ENCODE measurements around the gene TUBD1.
A peak's percentile ranks its signal among the peaks of the same experiment; 100 is the strongest.

The TUBD1 gene

DNA sequence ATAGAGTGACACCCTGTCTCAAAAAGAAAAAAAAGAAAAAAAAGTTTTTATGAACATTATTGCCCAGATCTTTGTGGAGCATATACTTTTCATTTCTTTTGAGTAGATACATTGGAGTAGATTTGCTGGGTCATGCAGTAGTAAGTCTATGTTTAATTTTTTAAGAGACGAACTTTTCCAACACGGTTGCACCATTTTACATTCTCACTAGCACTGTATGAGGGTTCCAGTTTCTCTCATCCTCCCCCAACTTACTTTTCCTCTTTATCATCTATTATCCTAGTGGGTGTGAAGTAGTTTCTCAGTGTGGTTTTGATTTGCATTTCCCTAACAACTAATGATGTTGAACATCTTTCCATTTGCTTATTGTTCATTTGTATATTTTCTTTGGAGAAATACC is 10.7 kb upstream of the TUBD1 start:
- Histone ChIP-seq H3K4me1 (ENCODE audit: control insufficient read depth, insufficient read depth, low read length) (no peaks in the 10 kb centered on the region), H3K9ac (ENCODE audit: low read length in 2 of 2) (no peak overlapping the region), H3K4me3 (ENCODE audit: low read length in 2 of 2) (no peak overlapping the region), H3K27ac (ENCODE audit: low read length) (no peak overlapping the region), H3K36me3 (ENCODE audit: control insufficient read depth in 2 of 2, insufficient read depth in 2 of 2, low read length in 2 of 2) (no peaks in the 10 kb centered on the region), H3K27me3 (ENCODE audit: control insufficient read depth in 1 of 2, insufficient read depth in 2 of 2, low read length in 2 of 2) (no peaks in the 10 kb centered on the region), H3K9me3 (ENCODE audit: control insufficient read depth in 2 of 2, low read length in 2 of 2) (no peaks in the 10 kb centered on the region)

- no peaks in the 10 kb centered on the region for H3K9me3 ChIP-seq (ENCODE audit: control insufficient read depth in 2 of 2, low read length in 2 of 2)
- no peaks in the 10 kb centered on the region for H3K27me3 ChIP-seq (ENCODE audit: control insufficient read depth in 1 of 2, insufficient read depth in 2 of 2, low read length in 2 of 2)
- no peaks in the 10 kb centered on the region for H3K4me1 ChIP-seq (ENCODE audit: control insufficient read depth, insufficient read depth, low read length)
- H3K27ac ChIP-seq (ENCODE audit: low read length) = no peak overlapping the region
- no peak overlapping the region for H3K4me3 ChIP-seq (ENCODE audit: low read length in 2 of 2)
- no peak overlapping the region for H3K9ac ChIP-seq (ENCODE audit: low read length in 2 of 2)
- H3K36me3 ChIP-seq (ENCODE audit: control insufficient read depth in 2 of 2, insufficient read depth in 2 of 2, low read length in 2 of 2) = no peaks in the 10 kb centered on the region
Measured at GRCh38 chr17:59901604-59902003, 8.9 kb upstream of the TUBD1 start.

GRCh38 chr17:59899099-59899498 is 6.4 kb upstream of the TUBD1 start:
- Histone ChIP-seq H3K36me3 (ENCODE audit: control insufficient read depth in 2 of 2, insufficient read depth in 2 of 2, low read length in 2 of 2) (no peaks in the 10 kb centered on the region), H3K9ac (ENCODE audit: low read length in 2 of 2) (no peak overlapping the region), H3K27ac (ENCODE audit: low read length) (no peak overlapping the region), H3K4me3 (ENCODE audit: low read length in 2 of 2) (no peak overlapping the region), H3K9me3 (ENCODE audit: control insufficient read depth in 2 of 2, low read length in 2 of 2) (no peaks in the 10 kb centered on the region), H3K27me3 (ENCODE audit: control insufficient read depth in 1 of 2, insufficient read depth in 2 of 2, low read length in 2 of 2) (no peaks in the 10 kb centered on the region), H3K4me1 (ENCODE audit: control insufficient read depth, insufficient read depth, low read length) (no peaks in the 10 kb centered on the region)

GRCh38 chr17:59897090-59897489 is 4.3 kb upstream of the TUBD1 start:
- H3K4me3 ChIP-seq (ENCODE audit: low read length in 2 of 2) = no peak overlapping the region
- H3K27me3 ChIP-seq (ENCODE audit: control insufficient read depth in 1 of 2, insufficient read depth in 2 of 2, low read length in 2 of 2) = no peaks in the 10 kb centered on the region
- H3K36me3 ChIP-seq (ENCODE audit: control insufficient read depth in 2 of 2, insufficient read depth in 2 of 2, low read length in 2 of 2) = no peaks in the 10 kb centered on the region
- H3K9me3 ChIP-seq (ENCODE audit: control insufficient read depth in 2 of 2, low read length in 2 of 2) = no peaks in the 10 kb centered on the region
- no peak overlapping the region for H3K9ac ChIP-seq (ENCODE audit: low read length in 2 of 2)
- H3K27ac ChIP-seq (ENCODE audit: low read length) = no peak overlapping the region
- H3K4me1 ChIP-seq (ENCODE audit: control insufficient read depth, insufficient read depth, low read length) = peaks cover 6% of the 10 kb centered on the region

DNA sequence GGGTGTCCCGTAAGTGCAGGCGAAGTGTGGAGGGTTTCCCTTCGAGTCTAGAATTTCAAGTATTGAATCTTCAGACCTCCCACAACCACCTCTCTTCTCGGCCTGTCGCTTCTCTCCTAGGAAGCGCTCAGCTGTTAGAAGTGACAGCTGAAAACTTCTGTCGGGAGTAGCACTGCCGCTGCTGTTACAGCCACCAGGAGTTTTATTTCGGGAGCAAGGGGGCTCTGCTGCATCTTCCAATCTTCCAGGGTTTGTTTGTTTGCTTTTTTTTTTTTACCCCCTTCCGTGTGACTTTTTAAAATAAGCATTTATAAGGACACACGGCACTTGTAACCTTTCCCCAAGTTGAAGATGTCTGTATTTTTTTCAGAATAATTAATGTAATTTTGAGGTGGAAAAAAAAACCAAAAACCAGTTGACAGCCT is 945 bp upstream of the TUBD1 start:
- no peaks in the 10 kb centered on the region for H3K27me3 ChIP-seq (ENCODE audit: control insufficient read depth in 1 of 2, insufficient read depth in 2 of 2, low read length in 2 of 2)
- peaks cover 14% of the 10 kb centered on the region for H3K4me1 ChIP-seq (ENCODE audit: control insufficient read depth, insufficient read depth, low read length)
- H3K27ac ChIP-seq (ENCODE audit: low read length) = peak overlapping the region; percentile 89
- peak overlapping the region; percentile 74 to 92 for H3K4me3 ChIP-seq (ENCODE audit: low read length in 2 of 2)
- H3K9ac ChIP-seq (ENCODE audit: low read length in 2 of 2) = peak overlapping the region; percentile 87 to 97
- peaks cover 0 to 3% of the 10 kb centered on the region in 2 donors for H3K36me3 ChIP-seq (ENCODE audit: control insufficient read depth in 2 of 2, insufficient read depth in 2 of 2, low read length in 2 of 2)
- no peaks in the 10 kb centered on the region for H3K9me3 ChIP-seq (ENCODE audit: control insufficient read depth in 2 of 2, low read length in 2 of 2)

GRCh38 chr17:59892251-59892923 is 356 bp downstream of the TUBD1 start:
- Histone ChIP-seq H3K4me1 (ENCODE audit: control insufficient read depth, insufficient read depth, low read length) (peaks cover 14% of the 10 kb centered on the region), H3K27ac (ENCODE audit: low read length) (peak overlapping the region; percentile 89), H3K27me3 (ENCODE audit: control insufficient read depth in 1 of 2, insufficient read depth in 2 of 2, low read length in 2 of 2) (no peaks in the 10 kb centered on the region), H3K36me3 (ENCODE audit: control insufficient read depth in 2 of 2, insufficient read depth in 2 of 2, low read length in 2 of 2) (peaks cover 0 to 7% of the 10 kb centered on the region in 2 donors), H3K9ac (ENCODE audit: low read length in 2 of 2) (peak overlapping the region; percentile 82 to 87), H3K9me3 (ENCODE audit: control insufficient read depth in 2 of 2, low read length in 2 of 2) (no peaks in the 10 kb centered on the region), H3K4me3 (ENCODE audit: low read length in 2 of 2) (peak overlapping the region; percentile 74 to 92)

DNA sequence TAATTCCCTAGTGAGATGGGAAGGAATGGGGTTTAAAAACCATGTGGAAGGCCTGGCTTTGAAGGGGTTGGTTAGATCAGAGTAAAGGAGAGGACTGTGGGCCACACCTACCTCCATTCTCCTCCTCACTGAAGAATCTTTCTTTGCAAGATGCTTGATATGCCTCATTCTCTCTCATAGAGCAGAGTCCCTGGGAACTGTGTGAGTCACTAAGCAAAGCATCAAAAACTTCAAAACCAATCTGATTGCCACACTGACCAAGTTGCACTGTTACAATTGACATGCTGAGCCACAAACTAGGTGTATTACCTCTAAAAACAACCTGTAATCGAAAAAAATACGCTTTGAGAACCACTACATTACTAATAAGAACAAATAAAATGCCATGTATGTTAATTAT is 2.0 kb downstream of the TUBD1 start:
- no peak overlapping the region for H3K9ac ChIP-seq (ENCODE audit: low read length in 2 of 2)
- H3K36me3 ChIP-seq (ENCODE audit: control insufficient read depth in 2 of 2, insufficient read depth in 2 of 2, low read length in 2 of 2) = peaks cover under 1 to 9% of the 10 kb centered on the region in 2 donors
- H3K4me3 ChIP-seq (ENCODE audit: low read length in 2 of 2) = no peak overlapping the region
- H3K9me3 ChIP-seq (ENCODE audit: control insufficient read depth in 2 of 2, low read length in 2 of 2) = no peaks in the 10 kb centered on the region
- no peak overlapping the region for H3K27ac ChIP-seq (ENCODE audit: low read length)
- peaks cover 14% of the 10 kb centered on the region for H3K4me1 ChIP-seq (ENCODE audit: control insufficient read depth, insufficient read depth, low read length)
- no peaks in the 10 kb centered on the region for H3K27me3 ChIP-seq (ENCODE audit: control insufficient read depth in 1 of 2, insufficient read depth in 2 of 2, low read length in 2 of 2)

GRCh38 chr17:59888145-59888750 is 4.5 kb downstream of the TUBD1 start:
- H3K36me3 ChIP-seq (ENCODE audit: control insufficient read depth in 2 of 2, insufficient read depth in 2 of 2, low read length in 2 of 2) = peaks cover 12 to 17% of the 10 kb centered on the region in 2 donors
- H3K27ac ChIP-seq (ENCODE audit: low read length) = no peak overlapping the region
- no peaks in the 10 kb centered on the region for H3K9me3 ChIP-seq (ENCODE audit: control insufficient read depth in 2 of 2, low read length in 2 of 2)
- no peaks in the 10 kb centered on the region for H3K27me3 ChIP-seq (ENCODE audit: control insufficient read depth in 1 of 2, insufficient read depth in 2 of 2, low read length in 2 of 2)
- H3K9ac ChIP-seq (ENCODE audit: low read length in 2 of 2) = no peak overlapping the region
- no peak overlapping the region for H3K4me3 ChIP-seq (ENCODE audit: low read length in 2 of 2)
- peaks cover 8% of the 10 kb centered on the region for H3K4me1 ChIP-seq (ENCODE audit: control insufficient read depth, insufficient read depth, low read length)

- H3K27ac ChIP-seq (ENCODE audit: low read length) = no peak overlapping the region
- H3K9ac ChIP-seq (ENCODE audit: low read length in 2 of 2) = no peak overlapping the region
- no peak overlapping the region for H3K4me3 ChIP-seq (ENCODE audit: low read length in 2 of 2)
- no peaks in the 10 kb centered on the region for H3K4me1 ChIP-seq (ENCODE audit: control insufficient read depth, insufficient read depth, low read length)
- H3K36me3 ChIP-seq (ENCODE audit: control insufficient read depth in 2 of 2, insufficient read depth in 2 of 2, low read length in 2 of 2) = peaks cover 16 to 22% of the 10 kb centered on the region in 2 donors
- H3K9me3 ChIP-seq (ENCODE audit: control insufficient read depth in 2 of 2, low read length in 2 of 2) = no peaks in the 10 kb centered on the region
- H3K27me3 ChIP-seq (ENCODE audit: control insufficient read depth in 1 of 2, insufficient read depth in 2 of 2, low read length in 2 of 2) = no peaks in the 10 kb centered on the region
Measured at GRCh38 chr17:59884861-59885260, 7.9 kb downstream of the TUBD1 start.

DNA sequence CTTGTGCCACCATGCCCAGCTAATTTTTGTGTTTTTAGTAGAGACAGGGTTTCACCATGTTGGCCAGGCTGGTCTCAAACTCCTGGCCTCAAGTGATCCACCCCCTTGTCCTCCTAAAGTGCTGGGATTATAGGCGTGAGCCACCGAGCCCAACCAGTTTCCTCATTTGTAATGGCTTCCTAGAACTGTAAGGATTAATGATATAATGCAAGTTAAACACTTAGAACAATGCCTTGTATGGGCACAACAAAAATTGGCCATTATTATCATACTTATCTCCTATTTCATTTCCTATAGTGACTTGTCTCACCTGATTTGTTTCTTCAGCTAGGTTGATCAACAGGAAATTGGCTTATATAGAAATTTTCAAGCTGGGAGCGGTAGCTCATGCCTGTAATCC is 14.1 kb downstream of the TUBD1 start:
- no peak overlapping the region for H3K9ac ChIP-seq (ENCODE audit: low read length in 2 of 2)
- no peak overlapping the region for H3K27ac ChIP-seq (ENCODE audit: low read length)
- no peaks in the 10 kb centered on the region for H3K9me3 ChIP-seq (ENCODE audit: control insufficient read depth in 2 of 2, low read length in 2 of 2)
- H3K4me3 ChIP-seq (ENCODE audit: low read length in 2 of 2) = no peak overlapping the region
- peaks cover 15 to 24% of the 10 kb centered on the region in 2 donors for H3K36me3 ChIP-seq (ENCODE audit: control insufficient read depth in 2 of 2, insufficient read depth in 2 of 2, low read length in 2 of 2)
- no peaks in the 10 kb centered on the region for H3K27me3 ChIP-seq (ENCODE audit: control insufficient read depth in 1 of 2, insufficient read depth in 2 of 2, low read length in 2 of 2)
- H3K4me1 ChIP-seq (ENCODE audit: control insufficient read depth, insufficient read depth, low read length) = no peaks in the 10 kb centered on the region

DNA sequence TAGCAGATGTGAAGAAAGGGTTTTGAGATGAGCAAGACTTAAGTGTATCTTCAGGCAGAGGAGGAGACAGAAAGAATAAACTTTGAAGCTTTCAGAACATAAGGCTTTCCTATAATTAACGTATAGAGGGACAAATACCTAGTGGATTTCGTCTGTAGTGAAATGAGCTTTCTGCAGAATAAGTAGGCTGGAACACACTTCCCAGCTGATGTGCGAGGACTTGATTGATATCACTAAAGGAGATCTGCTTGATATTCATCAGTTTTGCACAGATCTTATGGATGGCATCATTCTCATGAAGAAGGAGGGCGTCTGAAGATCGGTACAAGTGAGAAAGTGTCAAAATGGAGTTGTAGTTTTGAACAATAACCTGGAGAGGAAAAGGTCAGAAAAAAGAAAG is 14.8 kb downstream of the TUBD1 start:
- Histone ChIP-seq H3K36me3 (ENCODE audit: control insufficient read depth in 2 of 2, insufficient read depth in 2 of 2, low read length in 2 of 2) (peaks cover 15 to 21% of the 10 kb centered on the region in 2 donors), H3K27ac (ENCODE audit: low read length) (no peak overlapping the region), H3K9ac (ENCODE audit: low read length in 2 of 2) (no peak overlapping the region), H3K4me1 (ENCODE audit: control insufficient read depth, insufficient read depth, low read length) (no peaks in the 10 kb centered on the region), H3K27me3 (ENCODE audit: control insufficient read depth in 1 of 2, insufficient read depth in 2 of 2, low read length in 2 of 2) (no peaks in the 10 kb centered on the region), H3K4me3 (ENCODE audit: low read length in 2 of 2) (no peak overlapping the region), H3K9me3 (ENCODE audit: control insufficient read depth in 2 of 2, low read length in 2 of 2) (no peaks in the 10 kb centered on the region)
